IMR-90 (cell line): ENCODE measurements around the gene RASA1. TPM values are rescaled to one million over a fixed set of nuclear protein-coding genes. Genes with fewer than 3 reads are reported as not detected.

ENCODE experiments used
- ATAC-seq: fragments of 200-7000 bp; cut with Tn5 transposase; 2 replicates; pipeline ENCODE4 v1.9.1; 2020; ENCODE audit warnings: low read depth, mild to moderate bottlenecking, moderate library complexity
- BruUV-seq: library from RNA; stranded (reverse); fragments of 400-500 nt; replicated peaks from 2 replicates; lab custom pipeline; 2021; lab: Mats Ljungman, UMichigan
- CTCF ChIA-PET: fragments of 300-600 bp; formaldehyde crosslinking; extraction: SDS; loops from one replicate; lab custom pipeline; 2021; ENCODE audit warnings: antibody characterized with exemption; lab: Yijun Ruan, JAX
- POLR2A ChIA-PET: fragments of 300-600 bp; sonication (Branson Sonifier 250); formaldehyde crosslinking; loops from one replicate; lab custom pipeline; 2022; ENCODE audit warnings: antibody characterized with exemption; ENCODE audit not compliant: unreplicated experiment; lab: Charles Lee
- DNase-seq: peaks from one replicate; pipeline ENCODE4 v3.0.0; 2013
- H2AFZ ChIP-seq: replicated peaks from 2 replicates; pipeline ENCODE3; 2013; ENCODE audit warnings: low read length, mild to moderate bottlenecking; ENCODE audit not compliant: poor library complexity
- H2AK5ac ChIP-seq: 2 replicates; pipeline ENCODE4 v1.6.1; 2013; ENCODE audit warnings: low read depth, low read length, inconsistent platforms
- H2AK9ac ChIP-seq: replicated peaks from 2 replicates; pipeline ENCODE3; 2013; ENCODE audit warnings: mild to moderate bottlenecking, low read depth, low read length, moderate library complexity; ENCODE audit not compliant: poor library complexity
- H2BK120ac ChIP-seq: 2 replicates; pipeline ENCODE4 v1.6.1; 2013; ENCODE audit warnings: low read depth, low read length, inconsistent platforms
- H2BK15ac ChIP-seq: 3 replicates; pipeline ENCODE4 v1.6.1; 2013; ENCODE audit warnings: low read depth, low read length, inconsistent platforms
- H2BK20ac ChIP-seq: 2 replicates; pipeline ENCODE4 v1.6.1; 2013; ENCODE audit warnings: low read depth, mild to moderate bottlenecking, inconsistent platforms, low read length, moderate library complexity
- H2BK5ac ChIP-seq: 2 replicates; pipeline ENCODE4 v1.6.1; 2013; ENCODE audit warnings: mild to moderate bottlenecking, low read depth, low read length, inconsistent platforms; ENCODE audit not compliant: poor library complexity, severe bottlenecking
- H3K14ac ChIP-seq: replicated peaks from 2 replicates; pipeline ENCODE4 v1.6.1; 2013; ENCODE audit warnings: low read depth, low read length, inconsistent platforms
- H3K18ac ChIP-seq: 2 replicates; pipeline ENCODE4 v1.6.1; 2013; ENCODE audit warnings: low read depth, low read length, control low read depth
- H3K23ac ChIP-seq: 2 replicates; pipeline ENCODE4 v1.6.1; 2013; ENCODE audit warnings: low read depth, low read length, inconsistent platforms
- H3K27ac ChIP-seq: 2 replicates; pipeline ENCODE4 v1.5.1; 2013; ENCODE audit warnings: mild to moderate bottlenecking, control low read depth, low read length; ENCODE audit not compliant: insufficient read depth
- H3K27me3 ChIP-seq: 2 replicates; pipeline ENCODE4 v1.6.1; 2013; ENCODE audit warnings: low read length; ENCODE audit not compliant: control insufficient read depth, insufficient read depth
- H3K36me3 ChIP-seq: 2 replicates; pipeline ENCODE4 v1.6.1; 2013; ENCODE audit warnings: low read length, mixed read lengths; ENCODE audit not compliant: control insufficient read depth, insufficient read depth
- H3K4ac ChIP-seq: 2 replicates; pipeline ENCODE4 v1.6.1; 2013; ENCODE audit warnings: low read depth, low read length, inconsistent platforms
- H3K4me1 ChIP-seq: 2 replicates; pipeline ENCODE4 v1.6.1; 2013; ENCODE audit warnings: low read length, mixed read lengths; ENCODE audit not compliant: control insufficient read depth, insufficient read depth
- H3K4me2 ChIP-seq: 2 replicates; pipeline ENCODE4 v1.6.1; 2013; ENCODE audit warnings: low read depth, mild to moderate bottlenecking, control low read depth, low read length, moderate library complexity
- H3K4me3 ChIP-seq: 2 replicates; pipeline ENCODE4 v1.5.1; 2013; ENCODE audit warnings: low read depth, mild to moderate bottlenecking, control low read depth, low read length, moderate library complexity; ENCODE audit not compliant: insufficient read depth
- H3K56ac ChIP-seq: 2 replicates; pipeline ENCODE4 v1.6.1; 2013; ENCODE audit warnings: low read length, inconsistent platforms; ENCODE audit not compliant: insufficient read depth; ENCODE audit errors: extremely low read depth
- H3K79me1 ChIP-seq, 2 experiments: 2 replicates each; pipeline ENCODE4 v1.6.1; 2013; ENCODE audit warnings: low read length in 2 of 2, inconsistent platforms in 1 of 2, low read depth in 1 of 2
- H3K9ac ChIP-seq: 2 replicates; pipeline ENCODE4 v1.6.1; 2013; ENCODE audit warnings: low read depth, low read length, control low read depth
- H3K9me1 ChIP-seq: 2 replicates; pipeline ENCODE4 v1.6.1; 2013; ENCODE audit warnings: low read length, inconsistent platforms; ENCODE audit not compliant: insufficient read depth
- H3K9me3 ChIP-seq: 2 replicates; pipeline ENCODE4 v1.6.1; 2013; ENCODE audit warnings: low read length; ENCODE audit not compliant: control insufficient read depth, insufficient read depth
- H4K20me1 ChIP-seq: 2 replicates; pipeline ENCODE4 v1.6.1; 2013; ENCODE audit warnings: low read length, inconsistent platforms; ENCODE audit not compliant: insufficient read depth
- H4K5ac ChIP-seq: 2 replicates; pipeline ENCODE4 v1.6.1; 2013; ENCODE audit warnings: mild to moderate bottlenecking, low read depth, low read length, control low read depth
- H4K8ac ChIP-seq, 2 experiments: 2 replicates each; pipeline ENCODE4 v1.6.1; 2013; ENCODE audit warnings: low read depth in 2 of 2, low read length in 2 of 2, control low read depth in 1 of 2, inconsistent platforms in 1 of 2
- H4K91ac ChIP-seq: 2 replicates; pipeline ENCODE4 v1.6.1; 2013; ENCODE audit warnings: low read depth, low read length, inconsistent platforms; ENCODE audit not compliant: insufficient read depth
- CHD1 ChIP-seq: IDR thresholded peaks from 2 replicates; pipeline ENCODE4 v1.6.1; 2012; ENCODE audit warnings: low read depth, low read length, improper control_type of control experiment
- RFX5 ChIP-seq: IDR thresholded peaks from 2 replicates; pipeline ENCODE4 v1.8.0; 2012; ENCODE audit warnings: low read depth, mild to moderate bottlenecking, low read length, moderate library complexity
- WGBS, 2 experiments: methylation state at CpG; one replicate each; pipeline versions ENCODE4 v1.1.5 to v1.1.7; 2013; ENCODE audit warnings: missing lambda C conversion rate in 2 of 2; ENCODE audit not compliant: insufficient read length in 1 of 2; ENCODE audit errors: extremely low coverage in 2 of 2; 5-methylcytosine and 5-hydroxymethylcytosine counted together
- dilution Hi-C: fragments of 300-500 bp; cut with HindIII; formaldehyde crosslinking; loops from one replicate; pipeline ENCODE4 v1.14.3; 2018; ENCODE audit warnings: low sequenced_read_pairs; ENCODE audit not compliant: unreplicated experiment
- in situ Hi-C: fragments of 300-500 bp; cut with MboI; formaldehyde crosslinking; loops from 3 replicates; pipeline ENCODE4 v1.14.3; 2019; ENCODE audit warnings: low sequenced_read_pairs, inconsistent platforms, mixed read lengths
- intact Hi-C: fragments of 100-400 bp; cut with micrococcal nuclease; formaldehyde crosslinking; loops from 2 replicates; pipeline ENCODE4 v1.10.0; 2022
- polyA plus RNA-seq, 3 experiments: library from polyadenylated mRNA; depleted of rRNA; stranded (reverse); fragments of >200 nt; gene quantifications; 2 replicates each; pipeline ENCODE4 v1.2.3, GENCODE V29; 2012; ENCODE audit warnings: low replicate concordance in 1 of 3
- total RNA-seq: library from RNA; depleted of rRNA; stranded (reverse); fragments of >200 nt; gene quantifications from 2 replicates; pipeline ENCODE4 v1.2.3, GENCODE V29; 2012
- TF ChIP-seq, protein P1 (sequence below): fragments of 150-350 bp; IDR thresholded peaks from 2 replicates; pipeline ENCODE4 v1.6.1; 2016; ENCODE audit warnings: low read depth, mild to moderate bottlenecking, low read length, moderate library complexity, borderline replicate concordance

Gene RASA1
- total and polyA plus RNA-seq, 2 of the 4 experiments (the other 2 are of a cell fraction), result 37.6 to 45.7 TPM

DNA sequence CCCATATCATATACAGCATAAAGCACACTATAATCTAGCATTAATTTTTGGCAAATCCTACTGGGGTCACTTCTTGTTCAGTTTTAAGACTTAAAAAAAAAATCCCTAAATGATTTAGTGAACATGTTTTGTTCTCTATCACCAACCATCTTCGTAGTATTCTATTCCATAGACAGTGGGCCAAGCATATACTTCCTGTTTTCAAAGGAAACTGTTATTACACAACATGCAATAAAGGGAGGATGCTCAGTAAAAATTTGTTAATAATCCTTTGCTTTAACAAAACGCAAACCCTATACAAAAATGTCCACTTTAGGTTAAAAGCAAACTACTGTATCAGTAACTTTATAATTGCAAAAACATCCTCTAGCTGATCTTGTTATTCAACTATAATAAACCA lies 132.0 kb downstream of the RASA1 start:
- H3K18ac ChIP-seq, result no peak overlapping the region
- CTCF ChIA-PET, result interaction anchor here (0.6 to 1.3 kb wide), 6 partner anchors 12 to 424 kb away, joined by 3 to 8 read pairs (median 4); no protein-coding TSS in a partner anchor

More for the DNA sequence above, 132.0 kb downstream of the RASA1 start:
- Histone ChIP-seq H3K9me3 (peaks cover 2% of the 10 kb centered on the region; the same call in 1 of the 2 replicates), H2BK5ac (no peak overlapping the region), H3K56ac (no peak overlapping the region), H3K9ac (no peak overlapping the region), H3K23ac (no peak overlapping the region), H4K5ac (no peak overlapping the region), H3K79me1 (peaks cover 15 to 21% of the 10 kb centered on the region in 2 experiments), H3K14ac (no peak overlapping the region), H2BK20ac (no peak overlapping the region), H2BK15ac (no peak overlapping the region), H4K91ac (no peak overlapping the region), H3K27me3 (no peaks in the 10 kb centered on the region), H3K4me3 (no peak overlapping the region), H3K4me1 (peaks cover 3% of the 10 kb centered on the region), H3K4me2 (no peak overlapping the region), H3K36me3 (peaks cover 24% of the 10 kb centered on the region), H2AK9ac (no peak overlapping the region), H3K27ac (no peak overlapping the region), H4K8ac (no peak overlapping the region), H2AFZ (no peak overlapping the region), H3K9me1 (no peaks in the 10 kb centered on the region), H2BK120ac (no peak overlapping the region), H4K20me1 (no peaks in the 10 kb centered on the region; the same call in 1 of the 2 replicates), H2AK5ac (no peak overlapping the region), H3K4ac (no peak overlapping the region)
- no TSS peak for BruUV-seq
- WGBS, 2 experiments, result no CpG with 5 or more reads among the region's 2 CpGs
- TF ChIP-seq, protein P1, sequence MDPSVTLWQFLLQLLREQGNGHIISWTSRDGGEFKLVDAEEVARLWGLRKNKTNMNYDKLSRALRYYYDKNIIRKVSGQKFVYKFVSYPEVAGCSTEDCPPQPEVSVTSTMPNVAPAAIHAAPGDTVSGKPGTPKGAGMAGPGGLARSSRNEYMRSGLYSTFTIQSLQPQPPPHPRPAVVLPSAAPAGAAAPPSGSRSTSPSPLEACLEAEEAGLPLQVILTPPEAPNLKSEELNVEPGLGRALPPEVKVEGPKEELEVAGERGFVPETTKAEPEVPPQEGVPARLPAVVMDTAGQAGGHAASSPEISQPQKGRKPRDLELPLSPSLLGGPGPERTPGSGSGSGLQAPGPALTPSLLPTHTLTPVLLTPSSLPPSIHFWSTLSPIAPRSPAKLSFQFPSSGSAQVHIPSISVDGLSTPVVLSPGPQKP, result no peak
- TF ChIP-seq RFX5 (no peak), CHD1 (no peak)
- dilution Hi-C loops, result no loop called here
- POLR2A ChIA-PET, result no interaction called here
- ATAC-seq, result no peak
- DNase-seq, result no peak
- in situ Hi-C loops, result loop anchor here (5.0 to 25.0 kb wide), 2 partner anchors 327 to 487 kb away; no protein-coding TSS in a partner anchor
- intact Hi-C loops, result loop anchor here (1.0 to 5.0 kb wide), 2 partner anchors 329 to 517 kb away; no protein-coding TSS in a partner anchor
